ENCODE data around the gene SMIM43. TPM values are rescaled to one million over a fixed set of nuclear protein-coding genes. Genes with fewer than 3 reads are reported as not detected.

SMIM43 gene
- total and polyA plus RNA-seq, 5 donors from 2014 or later: 0.14 to 1.8 (median 0.56) TPM; not detected in 2

DNA sequence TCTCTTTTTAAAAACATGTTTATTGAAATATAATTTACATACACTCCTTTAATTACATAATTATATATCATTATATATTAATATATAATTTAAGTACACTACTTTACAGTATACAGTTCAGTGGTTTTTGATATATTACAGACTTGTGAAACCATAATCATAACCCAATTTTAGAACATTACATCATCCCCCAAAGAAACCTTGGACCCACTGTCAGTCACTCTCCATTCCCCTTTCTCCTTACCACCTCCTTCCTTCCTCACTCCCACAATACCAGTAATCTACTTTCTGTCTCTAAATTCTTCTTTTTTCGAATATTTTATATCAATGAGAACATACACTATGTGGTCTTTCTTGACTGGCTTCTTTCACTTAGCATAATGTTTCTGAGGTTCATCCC lies 18.2 kb upstream of the SMIM43 start:
- Mint-ChIP-seq H3K36me3 (no peaks in the 10 kb centered on the region), H3K4me3 (no peak overlapping the region), H3K27ac (no peak overlapping the region), H3K9me3 (peaks cover 0 to 10% (median 1%) of the 10 kb centered on the region in 7 donors), H3K27me3 (peaks cover 41% of the 10 kb centered on the region), H3K4me1 (no peaks in the 10 kb centered on the region)
- Histone ChIP-seq H3K9me3 (ENCODE audit: control insufficient read depth in 2 of 2, low read length in 2 of 2) (peaks cover 6 to 8% of the 10 kb centered on the region in 2 experiments), H3K27me3 (ENCODE audit: control insufficient read depth, insufficient read depth, low read length) (peaks cover 27% of the 10 kb centered on the region), H3K4me3 (ENCODE audit: low read depth, low read length) (no peak overlapping the region), H3K36me3 (ENCODE audit: control insufficient read depth, insufficient read depth, low read length) (no peaks in the 10 kb centered on the region), H3K4me1 (ENCODE audit: control insufficient read depth, insufficient read depth, low read length, poor library complexity, severe bottlenecking) (no peaks in the 10 kb centered on the region), H3K27ac (ENCODE audit: insufficient read depth, low read length, poor library complexity, severe bottlenecking) (no peak overlapping the region)
- ATAC-seq (ENCODE audit: low read depth in 2 of 2) (no peak), DNase-seq (no peak)

- Mint-ChIP-seq H3K9me3 (peaks cover 0 to 4% (median 0%) of the 10 kb centered on the region in 7 donors), H3K27me3 (peaks cover 33% of the 10 kb centered on the region), H3K27ac (no peak overlapping the region), H3K4me1 (peaks cover 0 to 5% (median 2%) of the 10 kb centered on the region in 4 donors), H3K36me3 (no peaks in the 10 kb centered on the region), H3K4me3 (no peak overlapping the region)
- Histone ChIP-seq H3K4me3 (ENCODE audit: low read depth, low read length) (no peak overlapping the region), H3K4me1 (ENCODE audit: control insufficient read depth, insufficient read depth, low read length, poor library complexity, severe bottlenecking) (no peaks in the 10 kb centered on the region), H3K27ac (ENCODE audit: insufficient read depth, low read length, poor library complexity, severe bottlenecking) (no peak overlapping the region), H3K27me3 (ENCODE audit: control insufficient read depth, insufficient read depth, low read length) (peaks cover 13% of the 10 kb centered on the region), H3K36me3 (ENCODE audit: control insufficient read depth, insufficient read depth, low read length) (no peaks in the 10 kb centered on the region), H3K9me3 (ENCODE audit: control insufficient read depth in 2 of 2, low read length in 2 of 2) (peaks cover 1 to 3% of the 10 kb centered on the region in 2 experiments)
- DNase-seq (no peak), ATAC-seq (ENCODE audit: low read depth in 2 of 2) (no peak)
These were observed 14.1 kb upstream of the SMIM43 start for GRCh38 chr4:121778991-121779628.

DNA sequence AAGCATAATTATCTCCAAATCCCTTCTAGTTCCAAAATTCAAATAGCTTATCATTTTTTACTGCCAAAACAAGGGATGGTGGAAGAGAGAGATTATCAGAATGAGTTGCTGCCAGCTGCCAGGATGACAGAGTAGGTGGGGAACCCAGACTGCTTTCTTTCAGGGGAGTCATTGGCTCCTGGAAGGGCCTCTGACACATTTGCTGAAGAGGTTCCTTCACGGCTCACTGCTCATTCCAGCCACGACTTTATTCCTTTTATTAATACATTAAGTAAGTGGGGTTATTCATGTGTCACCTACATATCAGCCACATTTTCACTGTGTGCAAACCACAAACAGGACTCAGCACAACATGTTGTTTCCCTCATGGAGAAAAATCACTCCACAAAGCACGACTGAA lies 12.7 kb upstream of the SMIM43 start:
- H3K36me3 Mint-ChIP-seq: no peaks in the 10 kb centered on the region
- no peaks in the 10 kb centered on the region for H3K9me3 Mint-ChIP-seq
- Histone ChIP-seq H3K4me1 (ENCODE audit: control insufficient read depth, insufficient read depth, low read length, poor library complexity, severe bottlenecking) (no peaks in the 10 kb centered on the region), H3K27me3 (ENCODE audit: control insufficient read depth, insufficient read depth, low read length) (peaks cover 8% of the 10 kb centered on the region), H3K36me3 (ENCODE audit: control insufficient read depth, insufficient read depth, low read length) (no peaks in the 10 kb centered on the region), H3K4me3 (ENCODE audit: low read depth, low read length) (no peak overlapping the region), H3K9me3 (ENCODE audit: control insufficient read depth in 2 of 2, low read length in 2 of 2) (no peaks in the 10 kb centered on the region), H3K27ac (ENCODE audit: insufficient read depth, low read length, poor library complexity, severe bottlenecking) (no peak overlapping the region)
- H3K27ac Mint-ChIP-seq: no peak overlapping the region
- H3K4me3 Mint-ChIP-seq: no peak overlapping the region
- ATAC-seq (ENCODE audit: low read depth in 2 of 2) (no peak), DNase-seq (no peak)
- H3K4me1 Mint-ChIP-seq: peaks cover 0 to 5% (median 2%) of the 10 kb centered on the region in 4 donors
- H3K27me3 Mint-ChIP-seq: peaks cover 32% of the 10 kb centered on the region

DNA sequence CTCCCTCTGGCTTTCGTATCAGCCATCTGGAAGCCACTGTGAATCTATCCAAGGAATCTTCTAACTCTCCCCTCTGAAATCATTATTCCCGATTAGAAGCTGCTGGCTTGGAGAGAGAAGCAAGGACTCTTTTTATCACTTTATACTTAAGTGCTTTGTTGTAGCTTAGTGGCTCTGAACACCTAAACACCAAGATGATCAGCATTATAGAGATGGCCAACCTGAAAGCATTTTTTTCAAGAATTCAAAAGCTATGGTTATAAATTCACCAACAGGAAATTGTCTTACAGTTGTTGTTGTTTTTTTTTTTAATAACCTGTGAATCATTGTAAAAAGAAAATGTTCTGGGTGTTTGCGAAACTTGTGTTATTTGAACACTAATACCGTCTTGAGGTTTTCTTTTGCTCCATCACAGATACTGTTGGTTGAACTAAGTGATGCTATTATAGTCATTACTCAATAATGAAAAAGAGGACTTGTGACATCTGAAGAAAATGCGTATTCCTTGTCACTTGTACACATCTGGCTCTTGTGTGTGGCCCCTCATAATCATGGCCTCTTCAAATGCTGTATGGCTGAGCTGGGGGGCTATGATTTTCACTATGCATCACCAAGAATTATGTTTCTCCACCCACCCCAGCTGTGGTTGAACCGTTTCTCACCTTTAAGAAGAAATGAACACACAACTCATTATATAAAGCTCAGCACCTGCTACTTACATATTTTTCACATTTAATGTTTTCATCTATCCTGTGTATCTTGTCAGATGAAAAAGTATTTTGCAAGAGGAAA lies 11.8 kb upstream of the SMIM43 start:
- Mint-ChIP-seq H3K4me1 (peaks cover 0 to 5% (median 2%) of the 10 kb centered on the region in 4 donors), H3K36me3 (no peaks in the 10 kb centered on the region), H3K4me3 (no peak overlapping the region), H3K9me3 (no peaks in the 10 kb centered on the region), H3K27ac (no peak overlapping the region), H3K27me3 (peaks cover 32% of the 10 kb centered on the region)
- ATAC-seq (ENCODE audit: low read depth in 2 of 2): no peak
- Histone ChIP-seq H3K4me1 (ENCODE audit: control insufficient read depth, insufficient read depth, low read length, poor library complexity, severe bottlenecking) (no peaks in the 10 kb centered on the region), H3K27me3 (ENCODE audit: control insufficient read depth, insufficient read depth, low read length) (peaks cover 10% of the 10 kb centered on the region), H3K36me3 (ENCODE audit: control insufficient read depth, insufficient read depth, low read length) (no peaks in the 10 kb centered on the region), H3K4me3 (ENCODE audit: low read depth, low read length) (no peak overlapping the region), H3K9me3 (ENCODE audit: control insufficient read depth in 2 of 2, low read length in 2 of 2) (no peaks in the 10 kb centered on the region), H3K27ac (ENCODE audit: insufficient read depth, low read length, poor library complexity, severe bottlenecking) (no peak overlapping the region)
- DNase-seq: no peak

- H3K27ac Mint-ChIP-seq: no peak overlapping the region
- Histone ChIP-seq H3K27me3 (ENCODE audit: control insufficient read depth, insufficient read depth, low read length) (peaks cover 16% of the 10 kb centered on the region), H3K4me1 (ENCODE audit: control insufficient read depth, insufficient read depth, low read length, poor library complexity, severe bottlenecking) (no peaks in the 10 kb centered on the region), H3K4me3 (ENCODE audit: low read depth, low read length) (no peak overlapping the region), H3K27ac (ENCODE audit: insufficient read depth, low read length, poor library complexity, severe bottlenecking) (no peak overlapping the region), H3K36me3 (ENCODE audit: control insufficient read depth, insufficient read depth, low read length) (no peaks in the 10 kb centered on the region), H3K9me3 (ENCODE audit: control insufficient read depth in 2 of 2, low read length in 2 of 2) (no peaks in the 10 kb centered on the region)
- DNase-seq (no peak), ATAC-seq (ENCODE audit: low read depth in 2 of 2) (no peak)
- H3K36me3 Mint-ChIP-seq: no peaks in the 10 kb centered on the region
- H3K27me3 Mint-ChIP-seq: peaks cover 30% of the 10 kb centered on the region
- peaks cover 0 to 5% (median 2%) of the 10 kb centered on the region in 4 donors for H3K4me1 Mint-ChIP-seq
- H3K9me3 Mint-ChIP-seq: no peaks in the 10 kb centered on the region
- no peak overlapping the region for H3K4me3 Mint-ChIP-seq
These were observed 8.9 kb upstream of the SMIM43 start for GRCh38 chr4:121773883-121774282.

- Histone ChIP-seq H3K9me3 (ENCODE audit: control insufficient read depth in 2 of 2, low read length in 2 of 2) (no peaks in the 10 kb centered on the region), H3K27ac (ENCODE audit: insufficient read depth, low read length, poor library complexity, severe bottlenecking) (no peak overlapping the region), H3K36me3 (ENCODE audit: control insufficient read depth, insufficient read depth, low read length) (no peaks in the 10 kb centered on the region), H3K27me3 (ENCODE audit: control insufficient read depth, insufficient read depth, low read length) (peaks cover 22% of the 10 kb centered on the region), H3K4me1 (ENCODE audit: control insufficient read depth, insufficient read depth, low read length, poor library complexity, severe bottlenecking) (no peaks in the 10 kb centered on the region), H3K4me3 (ENCODE audit: low read depth, low read length) (no peak overlapping the region)
- H3K27ac Mint-ChIP-seq: no peak overlapping the region
- no peak overlapping the region for H3K4me3 Mint-ChIP-seq
- DNase-seq: no peak
- H3K36me3 Mint-ChIP-seq: no peaks in the 10 kb centered on the region
- peaks cover 0 to 5% (median 0%) of the 10 kb centered on the region in 4 donors for H3K4me1 Mint-ChIP-seq
- H3K27me3 Mint-ChIP-seq: peaks cover 31% of the 10 kb centered on the region
- ATAC-seq (ENCODE audit: low read depth in 2 of 2): no peak
- no peaks in the 10 kb centered on the region for H3K9me3 Mint-ChIP-seq
These were observed 6.9 kb upstream of the SMIM43 start for GRCh38 chr4:121771869-121772268.

GRCh38 chr4:121769341-121769740 lies 4.4 kb upstream of the SMIM43 start:
- H3K4me3 Mint-ChIP-seq: no peak overlapping the region
- peaks cover 9% of the 10 kb centered on the region for H3K4me1 ChIP-seq (ENCODE audit: control insufficient read depth, insufficient read depth, low read length, poor library complexity, severe bottlenecking)
- no peaks in the 10 kb centered on the region for H3K9me3 ChIP-seq (ENCODE audit: control insufficient read depth in 2 of 2, low read length in 2 of 2)
- ATAC-seq (ENCODE audit: low read depth in 2 of 2) (no peak), DNase-seq (no peak)
- H3K4me1 Mint-ChIP-seq: peaks cover 0 to 7% (median 1%) of the 10 kb centered on the region in 4 donors
- H3K36me3 Mint-ChIP-seq: no peaks in the 10 kb centered on the region
- H3K4me3 ChIP-seq (ENCODE audit: low read depth, low read length): no peak overlapping the region
- no peaks in the 10 kb centered on the region for H3K36me3 ChIP-seq (ENCODE audit: control insufficient read depth, insufficient read depth, low read length)
- no peaks in the 10 kb centered on the region for H3K9me3 Mint-ChIP-seq
- peaks cover 51% of the 10 kb centered on the region for H3K27me3 Mint-ChIP-seq
- H3K27me3 ChIP-seq (ENCODE audit: control insufficient read depth, insufficient read depth, low read length): peaks cover 25% of the 10 kb centered on the region
- H3K27ac Mint-ChIP-seq: no peak overlapping the region
- H3K27ac ChIP-seq (ENCODE audit: insufficient read depth, low read length, poor library complexity, severe bottlenecking): no peak overlapping the region

Measured in CD4-positive, CD25-positive, alpha-beta regulatory T cell (primary cell).